ENCODE results near the gene USF2. TPM values are rescaled to one million over a fixed set of nuclear protein-coding genes. Genes with fewer than 3 reads are reported as not detected.

Gene USF2
- total RNA-seq, 1 experiment from 2014 or later, result 121 TPM

- CTCF ChIA-PET, result no interaction called here
- POLR2A ChIA-PET, result no interaction called here
- in situ Hi-C loops (cut with HindIII; ENCODE audit: low pct_unique_long_range_greater_than_20kb, low sequenced_read_pairs), result no loop called here
Observed at GRCh38 chr19:35223084-35223790, 45.5 kb upstream of the USF2 start.

GRCh38 chr19:35223862-35224505 lies 44.8 kb upstream of the USF2 start:
- in situ Hi-C loops (cut with HindIII; ENCODE audit: low pct_unique_long_range_greater_than_20kb, low sequenced_read_pairs) (no loop called here), intact Hi-C loops (cut with micrococcal nuclease; ENCODE audit: unreplicated experiment) (no loop called here)
- H3K4me3 ChIP-seq (ENCODE audit: low read depth in 2 of 2, low read length in 2 of 2), result no peak overlapping the region
- H3K4me1 ChIP-seq (ENCODE audit: control insufficient read depth, insufficient read depth, low read length), result no peaks in the 10 kb centered on the region
- no peak overlapping the region for H3K27ac ChIP-seq (ENCODE audit: low read length)
- ChIA-PET CTCF (no interaction called here), POLR2A (no interaction called here)
- H3K9me3 ChIP-seq (ENCODE audit: control insufficient read depth, insufficient read depth, low read depth, low read length), result no peaks in the 10 kb centered on the region
- peaks cover 2% of the 10 kb centered on the region; the same call in 1 of the 2 replicates for H3K27me3 ChIP-seq (ENCODE audit: control insufficient read depth, insufficient read depth, low read length)
- BruUV-seq (replicated peaks), result no TSS peak
- H3K36me3 ChIP-seq (ENCODE audit: control insufficient read depth, insufficient read depth, low read length), result no peaks in the 10 kb centered on the region
- no peak for DNase-seq (ENCODE audit: low read depth, low spot score)
- ATAC-seq, result 0 out of 2 replicates have a peak, but pooled peaks have one; percentile 18
- no peak for TF ChIP-seq TCF7L2 (IDR thresholded peaks at IDR 0.05; ENCODE audit: low read depth, low read length)
- TF ChIP-seq CTCF (IDR thresholded peaks at IDR 0.05), result no peak
- TF ChIP-seq POLR2AphosphoS5 (IDR thresholded peaks at IDR 0.05; ENCODE audit: low read depth, low read length), result no peak
- TF ChIP-seq REST (IDR thresholded peaks at IDR 0.05; ENCODE audit: insufficient read depth in 1 of 2, low read depth in 2 of 2, low read length in 1 of 2), result no peak

More at GRCh38 chr19:35223084-35223790, 45.5 kb upstream of the USF2 start:
- no peak for DNase-seq (ENCODE audit: low read depth, low spot score)
- Histone ChIP-seq H3K4me3 (ENCODE audit: low read depth in 2 of 2, low read length in 2 of 2) (no peak overlapping the region), H3K4me1 (ENCODE audit: control insufficient read depth, insufficient read depth, low read length) (no peaks in the 10 kb centered on the region), H3K27ac (ENCODE audit: low read length) (no peak overlapping the region), H3K9me3 (ENCODE audit: control insufficient read depth, insufficient read depth, low read depth, low read length) (no peaks in the 10 kb centered on the region), H3K36me3 (ENCODE audit: control insufficient read depth, insufficient read depth, low read length) (no peaks in the 10 kb centered on the region), H3K27me3 (ENCODE audit: control insufficient read depth, insufficient read depth, low read length) (peaks cover 2% of the 10 kb centered on the region; the same call in 1 of the 2 replicates)
- intact Hi-C loops (cut with micrococcal nuclease; ENCODE audit: unreplicated experiment), result no loop called here
- TF ChIP-seq TCF7L2 (IDR thresholded peaks at IDR 0.05; ENCODE audit: low read depth, low read length) (no peak), REST (IDR thresholded peaks at IDR 0.05; ENCODE audit: insufficient read depth in 1 of 2, low read depth in 2 of 2, low read length in 1 of 2) (no peak), POLR2AphosphoS5 (IDR thresholded peaks at IDR 0.05; ENCODE audit: low read depth, low read length) (no peak), SIN3A (IDR thresholded peaks at IDR 0.05; ENCODE audit: borderline replicate concordance, insufficient read depth, low read depth, low read length) (no peak), CTCF (IDR thresholded peaks at IDR 0.05) (no peak)
- no peak for ATAC-seq
- no TSS peak for BruUV-seq (replicated peaks)

Measured in Panc1 (cell line).